ENCODE results near the gene CCT3.

DNA sequence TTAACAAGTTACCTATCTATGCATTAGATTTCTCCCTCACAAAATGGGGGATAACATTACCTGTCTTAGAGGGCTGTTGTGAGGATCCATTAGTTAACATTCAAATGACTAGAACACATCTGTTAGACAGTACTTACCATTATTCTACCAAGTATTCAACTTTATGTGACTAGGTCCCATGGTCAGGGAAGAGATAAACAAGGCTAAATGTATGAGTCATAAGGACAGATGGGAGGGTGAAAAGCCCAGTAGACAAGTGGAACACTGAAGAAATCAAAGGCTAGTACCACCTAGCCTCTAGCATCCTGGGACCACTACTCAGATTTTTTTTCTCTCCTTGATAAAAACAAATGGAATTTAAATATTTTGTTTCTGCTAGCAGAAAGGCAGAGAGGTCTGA lies 30.0 kb downstream of the CCT3 start:
- TF ChIP-seq POLR2A (IDR thresholded peaks at IDR 0.05; ENCODE audit: low read depth, low read length) (no peak), TAF1 (IDR thresholded peaks at IDR 0.05; ENCODE audit: low read depth, low read length) (no peak), POLR2AphosphoS5 (IDR thresholded peaks at IDR 0.05; ENCODE audit: low read depth, low read length) (no peak), SPI1 (IDR thresholded peaks at IDR 0.05; ENCODE audit: low read depth, low read length) (no peak), PAX5 (IDR thresholded peaks at IDR 0.05; ENCODE audit: insufficient read depth, low read length, severe bottlenecking) (no peak), POU2F2 (IDR thresholded peaks at IDR 0.05; ENCODE audit: low read depth, low read length) (no peak)

Data from GM12891 (cell line).